ENCODE measurements around the gene PEPD. TPM values are rescaled to one million over a fixed set of nuclear protein-coding genes. Genes with fewer than 3 reads are reported as not detected.

Gene PEPD
- total and polyA plus RNA-seq, 3 experiments from 2014 or later = 47.9 to 109 (median 49.0) TPM

- CTCF ChIA-PET = interaction anchor here (1.2 kb wide), 1 partner anchor 302 kb away, joined by 3 read pairs; no protein-coding TSS in a partner anchor
- peak overlapping the region in 1 of 8 donors; percentile 42 for H3K27ac Mint-ChIP-seq
Measured at GRCh38 chr19:33476151-33476707, 45.4 kb downstream of the PEPD start.

GRCh38 chr19:33473653-33474305 lies 47.8 kb downstream of the PEPD start:
- DNase-seq = no peak
- CTCF ChIA-PET = no interaction called here
- H3K4me3 ChIP-seq (ENCODE audit: low read length) = no peak overlapping the region
- no peak overlapping the region for H3K27ac ChIP-seq (ENCODE audit: low read depth, low read length)
- peak overlapping the region in 1 of 8 donors; percentile 66 for H3K27ac Mint-ChIP-seq
- POLR2A ChIA-PET = no interaction called here
- H3K4me3 Mint-ChIP-seq = no peak overlapping the region
- H3K9me3 Mint-ChIP-seq = no peaks in the 10 kb centered on the region
- H3K4me1 ChIP-seq (ENCODE audit: insufficient read depth, low read length) = no peaks in the 10 kb centered on the region
- no peaks in the 10 kb centered on the region for H3K27me3 Mint-ChIP-seq
- peaks cover 14 to 55% (median 17%) of the 10 kb centered on the region in 3 donors for H3K36me3 Mint-ChIP-seq
- no peaks in the 10 kb centered on the region for H3K9me3 ChIP-seq (ENCODE audit: low read length)
- no peaks in the 10 kb centered on the region for H3K27me3 ChIP-seq (ENCODE audit: insufficient read depth, low read length, poor library complexity, severe bottlenecking)
- H3K36me3 ChIP-seq (ENCODE audit: insufficient read depth, low read length) = no peaks in the 10 kb centered on the region
- peaks cover 0 to 2% (median 0%) of the 10 kb centered on the region in 3 donors for H3K4me1 Mint-ChIP-seq

More at GRCh38 chr19:33476151-33476707, 45.4 kb downstream of the PEPD start:
- Histone ChIP-seq H3K36me3 (ENCODE audit: insufficient read depth, low read length) (no peaks in the 10 kb centered on the region), H3K4me1 (ENCODE audit: insufficient read depth, low read length) (no peaks in the 10 kb centered on the region), H3K27ac (ENCODE audit: low read depth, low read length) (no peak overlapping the region), H3K27me3 (ENCODE audit: insufficient read depth, low read length, poor library complexity, severe bottlenecking) (no peaks in the 10 kb centered on the region), H3K4me3 (ENCODE audit: low read length) (no peak overlapping the region), H3K9me3 (ENCODE audit: low read length) (no peaks in the 10 kb centered on the region)
- peaks cover 0 to 5% (median 2%) of the 10 kb centered on the region in 5 donors for H3K9me3 Mint-ChIP-seq
- POLR2A ChIA-PET = no interaction called here
- H3K4me1 Mint-ChIP-seq = peaks cover 0 to 2% (median 0%) of the 10 kb centered on the region in 3 donors
- DNase-seq = no peak
- H3K27me3 Mint-ChIP-seq = no peaks in the 10 kb centered on the region
- H3K4me3 Mint-ChIP-seq = no peak overlapping the region
- peaks cover 35 to 71% (median 37%) of the 10 kb centered on the region in 3 donors for H3K36me3 Mint-ChIP-seq

GRCh38 chr19:33472691-33473652 lies 48.6 kb downstream of the PEPD start:
- Mint-ChIP-seq H3K27me3 (no peaks in the 10 kb centered on the region), H3K4me1 (peaks cover 0 to 2% (median 0%) of the 10 kb centered on the region in 3 donors), H3K9me3 (no peaks in the 10 kb centered on the region), H3K4me3 (no peak overlapping the region), H3K27ac (no peak overlapping the region), H3K36me3 (peaks cover 12 to 48% (median 13%) of the 10 kb centered on the region in 3 donors)
- POLR2A ChIA-PET = no interaction called here
- H3K27me3 ChIP-seq (ENCODE audit: insufficient read depth, low read length, poor library complexity, severe bottlenecking) = no peaks in the 10 kb centered on the region
- no peak overlapping the region for H3K27ac ChIP-seq (ENCODE audit: low read depth, low read length)
- CTCF ChIA-PET = no interaction called here
- no peaks in the 10 kb centered on the region for H3K9me3 ChIP-seq (ENCODE audit: low read length)
- DNase-seq = no peak
- no peaks in the 10 kb centered on the region for H3K4me1 ChIP-seq (ENCODE audit: insufficient read depth, low read length)
- no peaks in the 10 kb centered on the region for H3K36me3 ChIP-seq (ENCODE audit: insufficient read depth, low read length)
- H3K4me3 ChIP-seq (ENCODE audit: low read length) = no peak overlapping the region

GRCh38 chr19:33472226-33472625 lies 49.4 kb downstream of the PEPD start:
- H3K27me3 Mint-ChIP-seq = no peaks in the 10 kb centered on the region
- peaks cover 0 to 2% (median 0%) of the 10 kb centered on the region in 3 donors for H3K4me1 Mint-ChIP-seq
- Histone ChIP-seq H3K27me3 (ENCODE audit: insufficient read depth, low read length, poor library complexity, severe bottlenecking) (no peaks in the 10 kb centered on the region), H3K4me1 (ENCODE audit: insufficient read depth, low read length) (no peaks in the 10 kb centered on the region), H3K4me3 (ENCODE audit: low read length) (no peak overlapping the region), H3K36me3 (ENCODE audit: insufficient read depth, low read length) (no peaks in the 10 kb centered on the region), H3K27ac (ENCODE audit: low read depth, low read length) (no peak overlapping the region), H3K9me3 (ENCODE audit: low read length) (no peaks in the 10 kb centered on the region)
- H3K36me3 Mint-ChIP-seq = peaks cover 7 to 42% (median 7%) of the 10 kb centered on the region in 3 donors
- no peak overlapping the region for H3K4me3 Mint-ChIP-seq
- H3K27ac Mint-ChIP-seq = no peak overlapping the region
- ChIA-PET CTCF (no interaction called here), POLR2A (no interaction called here)
- no peak for DNase-seq
- H3K9me3 Mint-ChIP-seq = no peaks in the 10 kb centered on the region

GRCh38 chr19:33471111-33471996 lies 50.2 kb downstream of the PEPD start:
- H3K9me3 Mint-ChIP-seq = no peaks in the 10 kb centered on the region
- Histone ChIP-seq H3K27ac (ENCODE audit: low read depth, low read length) (no peak overlapping the region), H3K27me3 (ENCODE audit: insufficient read depth, low read length, poor library complexity, severe bottlenecking) (no peaks in the 10 kb centered on the region), H3K36me3 (ENCODE audit: insufficient read depth, low read length) (no peaks in the 10 kb centered on the region), H3K4me3 (ENCODE audit: low read length) (no peak overlapping the region), H3K9me3 (ENCODE audit: low read length) (no peaks in the 10 kb centered on the region), H3K4me1 (ENCODE audit: insufficient read depth, low read length) (no peaks in the 10 kb centered on the region)
- POLR2A ChIA-PET = no interaction called here
- H3K4me1 Mint-ChIP-seq = peaks cover 0 to 2% (median 0%) of the 10 kb centered on the region in 3 donors
- CTCF ChIA-PET = no interaction called here
- peaks cover 3 to 36% (median 5%) of the 10 kb centered on the region in 3 donors for H3K36me3 Mint-ChIP-seq
- DNase-seq = no peak
- H3K4me3 Mint-ChIP-seq = no peak overlapping the region
- H3K27ac Mint-ChIP-seq = no peak overlapping the region
- H3K27me3 Mint-ChIP-seq = no peaks in the 10 kb centered on the region

- Histone ChIP-seq H3K9me3 (ENCODE audit: low read length) (no peaks in the 10 kb centered on the region), H3K4me1 (ENCODE audit: insufficient read depth, low read length) (no peaks in the 10 kb centered on the region), H3K27me3 (ENCODE audit: insufficient read depth, low read length, poor library complexity, severe bottlenecking) (no peaks in the 10 kb centered on the region), H3K27ac (ENCODE audit: low read depth, low read length) (no peak overlapping the region), H3K36me3 (ENCODE audit: insufficient read depth, low read length) (no peaks in the 10 kb centered on the region), H3K4me3 (ENCODE audit: low read length) (no peak overlapping the region)
- H3K27ac Mint-ChIP-seq = peak overlapping the region in 1 of 8 donors; percentile 43
- H3K36me3 Mint-ChIP-seq = peaks cover 0 to 30% (median 5%) of the 10 kb centered on the region in 3 donors
- CTCF ChIA-PET = no interaction called here
- H3K27me3 Mint-ChIP-seq = no peaks in the 10 kb centered on the region
- peaks cover 0 to 2% (median 0%) of the 10 kb centered on the region in 3 donors for H3K4me1 Mint-ChIP-seq
- POLR2A ChIA-PET = no interaction called here
- H3K9me3 Mint-ChIP-seq = no peaks in the 10 kb centered on the region
- DNase-seq = no peak
- no peak overlapping the region for H3K4me3 Mint-ChIP-seq
Measured at GRCh38 chr19:33470686-33471085, 50.9 kb downstream of the PEPD start.

- no peaks in the 10 kb centered on the region for H3K9me3 ChIP-seq (ENCODE audit: low read length)
- no peak overlapping the region for H3K27ac ChIP-seq (ENCODE audit: low read depth, low read length)
- no peak overlapping the region for H3K4me3 ChIP-seq (ENCODE audit: low read length)
- H3K36me3 ChIP-seq (ENCODE audit: insufficient read depth, low read length) = no peaks in the 10 kb centered on the region
- no peaks in the 10 kb centered on the region for H3K9me3 Mint-ChIP-seq
- DNase-seq = no peak
- no peak overlapping the region for H3K4me3 Mint-ChIP-seq
- H3K4me1 Mint-ChIP-seq = peaks cover 0 to 2% (median 0%) of the 10 kb centered on the region in 3 donors
- H3K4me1 ChIP-seq (ENCODE audit: insufficient read depth, low read length) = no peaks in the 10 kb centered on the region
- H3K27me3 ChIP-seq (ENCODE audit: insufficient read depth, low read length, poor library complexity, severe bottlenecking) = no peaks in the 10 kb centered on the region
- CTCF ChIA-PET = no interaction called here
- no peak overlapping the region for H3K27ac Mint-ChIP-seq
- POLR2A ChIA-PET = no interaction called here
- H3K27me3 Mint-ChIP-seq = peaks cover 0 to 1% of the 10 kb centered on the region in 2 donors
- peaks cover 0 to 29% (median 5%) of the 10 kb centered on the region in 3 donors for H3K36me3 Mint-ChIP-seq
Measured at GRCh38 chr19:33470040-33470330, 51.6 kb downstream of the PEPD start.
